ENCODE data around the gene SCTR.

Gene SCTR

DNA sequence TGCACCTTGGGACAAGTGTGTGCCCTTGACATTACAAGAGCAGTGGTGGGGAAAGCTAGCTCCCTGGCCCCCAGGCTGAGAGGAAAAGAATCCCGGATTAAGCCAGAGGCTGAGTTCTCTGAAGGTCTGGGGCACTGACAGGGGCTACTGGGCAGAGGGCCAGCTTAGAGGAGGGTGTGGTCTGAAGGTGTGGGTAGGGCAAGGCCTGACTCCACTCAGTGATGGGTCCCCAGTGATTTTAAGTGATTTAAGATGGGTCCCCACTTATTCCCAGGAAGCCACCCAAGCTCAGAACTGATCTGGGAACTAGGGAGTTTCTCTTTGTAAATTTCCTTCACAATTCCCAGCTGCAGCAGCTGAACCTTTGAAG is 83.8 kb downstream of the SCTR start:
- no peak for ATAC-seq

DNA sequence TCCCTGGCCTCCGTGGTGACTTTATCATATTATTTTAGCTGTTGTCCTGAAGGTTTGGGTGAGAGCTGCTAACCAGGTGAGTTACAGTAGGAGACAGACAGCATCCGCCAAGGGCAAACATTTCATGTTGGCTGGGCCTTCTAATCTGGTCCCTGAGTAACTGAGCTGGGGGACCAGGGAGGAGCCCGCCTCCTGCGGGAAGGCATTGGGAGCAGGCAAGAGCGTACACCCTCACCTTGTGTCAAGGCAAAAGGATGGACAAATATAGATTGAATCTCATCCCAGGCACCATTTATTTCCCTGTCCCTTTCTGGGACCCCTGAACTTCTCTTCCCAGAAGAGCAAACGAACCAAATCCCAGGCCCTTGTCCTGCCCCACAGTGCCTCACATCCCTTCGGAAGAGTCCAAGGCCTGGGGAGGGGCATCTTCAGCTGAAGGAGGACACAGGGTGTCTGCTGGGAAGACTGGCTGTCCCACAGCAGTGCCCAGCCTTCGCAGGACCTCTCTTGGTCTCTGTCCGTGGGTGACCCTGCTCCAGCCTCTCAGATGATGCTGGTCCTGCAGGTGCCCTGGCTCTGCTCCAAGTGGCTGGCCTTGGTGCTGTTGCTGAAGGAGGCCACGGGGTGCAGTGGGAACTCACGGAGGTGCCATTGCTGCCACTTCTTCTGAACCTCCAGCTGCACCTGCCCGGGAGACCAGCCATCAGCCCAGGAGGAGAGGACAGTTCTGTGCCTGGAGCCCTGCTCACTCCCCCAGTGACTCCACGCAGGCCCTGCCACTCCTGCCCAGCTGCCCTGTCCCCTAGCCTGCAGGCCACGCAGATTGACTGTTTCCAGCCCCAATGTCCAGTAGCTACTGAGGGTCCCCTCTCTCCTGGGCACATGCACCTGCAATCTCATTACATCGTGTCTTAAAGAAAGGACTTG is 84.4 kb downstream of the SCTR start:
- ATAC-seq, result no peak
- TF ChIP-seq, protein P1, sequence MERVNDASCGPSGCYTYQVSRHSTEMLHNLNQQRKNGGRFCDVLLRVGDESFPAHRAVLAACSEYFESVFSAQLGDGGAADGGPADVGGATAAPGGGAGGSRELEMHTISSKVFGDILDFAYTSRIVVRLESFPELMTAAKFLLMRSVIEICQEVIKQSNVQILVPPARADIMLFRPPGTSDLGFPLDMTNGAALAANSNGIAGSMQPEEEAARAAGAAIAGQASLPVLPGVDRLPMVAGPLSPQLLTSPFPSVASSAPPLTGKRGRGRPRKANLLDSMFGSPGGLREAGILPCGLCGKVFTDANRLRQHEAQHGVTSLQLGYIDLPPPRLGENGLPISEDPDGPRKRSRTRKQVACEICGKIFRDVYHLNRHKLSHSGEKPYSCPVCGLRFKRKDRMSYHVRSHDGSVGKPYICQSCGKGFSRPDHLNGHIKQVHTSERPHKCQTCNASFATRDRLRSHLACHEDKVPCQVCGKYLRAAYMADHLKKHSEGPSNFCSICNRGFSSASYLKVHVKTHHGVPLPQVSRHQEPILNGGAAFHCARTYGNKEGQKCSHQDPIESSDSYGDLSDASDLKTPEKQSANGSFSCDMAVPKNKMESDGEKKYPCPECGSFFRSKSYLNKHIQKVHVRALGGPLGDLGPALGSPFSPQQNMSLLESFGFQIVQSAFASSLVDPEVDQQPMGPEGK (CRISPR knock-in tag; IDR thresholded peaks at IDR 0.05; ENCODE audit: borderline replicate concordance), result no peak
- TF ChIP-seq, protein P2, sequence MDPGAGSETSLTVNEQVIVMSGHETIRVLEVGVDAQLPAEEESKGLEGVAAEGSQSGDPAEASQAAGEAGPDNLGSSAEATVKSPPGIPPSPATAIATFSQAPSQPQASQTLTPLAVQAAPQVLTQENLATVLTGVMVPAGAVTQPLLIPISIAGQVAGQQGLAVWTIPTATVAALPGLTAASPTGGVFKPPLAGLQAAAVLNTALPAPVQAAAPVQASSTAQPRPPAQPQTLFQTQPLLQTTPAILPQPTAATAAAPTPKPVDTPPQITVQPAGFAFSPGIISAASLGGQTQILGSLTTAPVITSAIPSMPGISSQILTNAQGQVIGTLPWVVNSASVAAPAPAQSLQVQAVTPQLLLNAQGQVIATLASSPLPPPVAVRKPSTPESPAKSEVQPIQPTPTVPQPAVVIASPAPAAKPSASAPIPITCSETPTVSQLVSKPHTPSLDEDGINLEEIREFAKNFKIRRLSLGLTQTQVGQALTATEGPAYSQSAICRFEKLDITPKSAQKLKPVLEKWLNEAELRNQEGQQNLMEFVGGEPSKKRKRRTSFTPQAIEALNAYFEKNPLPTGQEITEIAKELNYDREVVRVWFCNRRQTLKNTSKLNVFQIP (CRISPR knock-in tag; IDR thresholded peaks at IDR 0.05; ENCODE audit: borderline replicate concordance, low read depth), result no peak
- TF ChIP-seq, protein P3, sequence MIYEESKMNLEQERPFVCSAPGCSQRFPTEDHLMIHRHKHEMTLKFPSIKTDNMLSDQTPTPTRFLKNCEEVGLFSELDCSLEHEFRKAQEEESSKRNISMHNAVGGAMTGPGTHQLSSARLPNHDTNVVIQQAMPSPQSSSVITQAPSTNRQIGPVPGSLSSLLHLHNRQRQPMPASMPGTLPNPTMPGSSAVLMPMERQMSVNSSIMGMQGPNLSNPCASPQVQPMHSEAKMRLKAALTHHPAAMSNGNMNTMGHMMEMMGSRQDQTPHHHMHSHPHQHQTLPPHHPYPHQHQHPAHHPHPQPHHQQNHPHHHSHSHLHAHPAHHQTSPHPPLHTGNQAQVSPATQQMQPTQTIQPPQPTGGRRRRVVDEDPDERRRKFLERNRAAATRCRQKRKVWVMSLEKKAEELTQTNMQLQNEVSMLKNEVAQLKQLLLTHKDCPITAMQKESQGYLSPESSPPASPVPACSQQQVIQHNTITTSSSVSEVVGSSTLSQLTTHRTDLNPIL (CRISPR knock-in tag; IDR thresholded peaks at IDR 0.05; ENCODE audit: low read depth), result no peak
- TF ChIP-seq BACH2 (CRISPR knock-in tag; IDR thresholded peaks at IDR 0.05; ENCODE audit: borderline replicate concordance) (no peak), OSR1 (CRISPR knock-in tag; IDR thresholded peaks at IDR 0.05) (no peak), GLIS3 (CRISPR knock-in tag; IDR thresholded peaks at IDR 0.05) (no peak), ZNF70 (CRISPR knock-in tag; IDR thresholded peaks at IDR 0.05) (no peak), SNAI2 (CRISPR knock-in tag; IDR thresholded peaks at IDR 0.05) (no peak), ZC3H10 (CRISPR knock-in tag; IDR thresholded peaks at IDR 0.05) (no peak)
- TF ChIP-seq, protein P4, sequence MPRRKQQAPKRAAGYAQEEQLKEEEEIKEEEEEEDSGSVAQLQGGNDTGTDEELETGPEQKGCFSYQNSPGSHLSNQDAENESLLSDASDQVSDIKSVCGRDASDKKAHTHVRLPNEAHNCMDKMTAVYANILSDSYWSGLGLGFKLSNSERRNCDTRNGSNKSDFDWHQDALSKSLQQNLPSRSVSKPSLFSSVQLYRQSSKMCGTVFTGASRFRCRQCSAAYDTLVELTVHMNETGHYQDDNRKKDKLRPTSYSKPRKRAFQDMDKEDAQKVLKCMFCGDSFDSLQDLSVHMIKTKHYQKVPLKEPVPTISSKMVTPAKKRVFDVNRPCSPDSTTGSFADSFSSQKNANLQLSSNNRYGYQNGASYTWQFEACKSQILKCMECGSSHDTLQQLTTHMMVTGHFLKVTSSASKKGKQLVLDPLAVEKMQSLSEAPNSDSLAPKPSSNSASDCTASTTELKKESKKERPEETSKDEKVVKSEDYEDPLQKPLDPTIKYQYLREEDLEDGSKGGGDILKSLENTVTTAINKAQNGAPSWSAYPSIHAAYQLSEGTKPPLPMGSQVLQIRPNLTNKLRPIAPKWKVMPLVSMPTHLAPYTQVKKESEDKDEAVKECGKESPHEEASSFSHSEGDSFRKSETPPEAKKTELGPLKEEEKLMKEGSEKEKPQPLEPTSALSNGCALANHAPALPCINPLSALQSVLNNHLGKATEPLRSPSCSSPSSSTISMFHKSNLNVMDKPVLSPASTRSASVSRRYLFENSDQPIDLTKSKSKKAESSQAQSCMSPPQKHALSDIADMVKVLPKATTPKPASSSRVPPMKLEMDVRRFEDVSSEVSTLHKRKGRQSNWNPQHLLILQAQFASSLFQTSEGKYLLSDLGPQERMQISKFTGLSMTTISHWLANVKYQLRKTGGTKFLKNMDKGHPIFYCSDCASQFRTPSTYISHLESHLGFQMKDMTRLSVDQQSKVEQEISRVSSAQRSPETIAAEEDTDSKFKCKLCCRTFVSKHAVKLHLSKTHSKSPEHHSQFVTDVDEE (CRISPR knock-in tag; IDR thresholded peaks at IDR 0.05), result no peak

More for the DNA sequence above, 83.8 kb downstream of the SCTR start:
- TF ChIP-seq OSR1 (CRISPR knock-in tag; IDR thresholded peaks at IDR 0.05) (no peak), ZFP30 (CRISPR knock-in tag; IDR thresholded peaks at IDR 0.05) (no peak), ZFP3 (CRISPR knock-in tag; IDR thresholded peaks at IDR 0.05) (no peak), ARNTL (CRISPR knock-in tag; IDR thresholded peaks at IDR 0.05; ENCODE audit: borderline replicate concordance, low read depth) (no peak), BACH2 (CRISPR knock-in tag; IDR thresholded peaks at IDR 0.05; ENCODE audit: borderline replicate concordance) (no peak), GLIS3 (CRISPR knock-in tag; IDR thresholded peaks at IDR 0.05) (no peak), PPARA (CRISPR knock-in tag; IDR thresholded peaks at IDR 0.05; ENCODE audit: borderline replicate concordance) (no peak), ZNF8 (CRISPR knock-in tag; IDR thresholded peaks at IDR 0.05) (no peak), ZNF565 (CRISPR knock-in tag; conservative IDR thresholded peaks at IDR 0.05; ENCODE audit: low read depth) (no peak), TOX (CRISPR knock-in tag; IDR thresholded peaks at IDR 0.05; ENCODE audit: borderline replicate concordance) (no peak), ISL1 (CRISPR knock-in tag; IDR thresholded peaks at IDR 0.05) (no peak), SNAI2 (CRISPR knock-in tag; IDR thresholded peaks at IDR 0.05) (no peak), TCF4 (CRISPR knock-in tag; IDR thresholded peaks at IDR 0.05; ENCODE audit: borderline replicate concordance) (no peak), ZNF70 (CRISPR knock-in tag; IDR thresholded peaks at IDR 0.05) (no peak), CSDC2 (CRISPR knock-in tag; IDR thresholded peaks at IDR 0.05) (no peak)
- TF ChIP-seq, protein P2 (CRISPR knock-in tag; IDR thresholded peaks at IDR 0.05; ENCODE audit: borderline replicate concordance, low read depth), result no peak
- TF ChIP-seq, protein P1 (CRISPR knock-in tag; IDR thresholded peaks at IDR 0.05; ENCODE audit: borderline replicate concordance), result no peak
- TF ChIP-seq, protein P4 (CRISPR knock-in tag; IDR thresholded peaks at IDR 0.05), result no peak
- TF ChIP-seq, protein P5, sequence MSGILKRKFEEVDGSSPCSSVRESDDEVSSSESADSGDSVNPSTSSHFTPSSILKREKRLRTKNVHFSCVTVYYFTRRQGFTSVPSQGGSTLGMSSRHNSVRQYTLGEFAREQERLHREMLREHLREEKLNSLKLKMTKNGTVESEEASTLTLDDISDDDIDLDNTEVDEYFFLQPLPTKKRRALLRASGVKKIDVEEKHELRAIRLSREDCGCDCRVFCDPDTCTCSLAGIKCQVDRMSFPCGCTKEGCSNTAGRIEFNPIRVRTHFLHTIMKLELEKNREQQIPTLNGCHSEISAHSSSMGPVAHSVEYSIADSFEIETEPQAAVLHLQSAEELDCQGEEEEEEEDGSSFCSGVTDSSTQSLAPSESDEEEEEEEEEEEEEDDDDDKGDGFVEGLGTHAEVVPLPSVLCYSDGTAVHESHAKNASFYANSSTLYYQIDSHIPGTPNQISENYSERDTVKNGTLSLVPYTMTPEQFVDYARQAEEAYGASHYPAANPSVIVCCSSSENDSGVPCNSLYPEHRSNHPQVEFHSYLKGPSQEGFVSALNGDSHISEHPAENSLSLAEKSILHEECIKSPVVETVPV (CRISPR knock-in tag; IDR thresholded peaks at IDR 0.05), result no peak

All from SK-N-SH treated with all-trans-retinoic acid at 6 μM for 48 hours (cell line).